ENCODE data around the gene LCN12.

LCN12 gene

DNA sequence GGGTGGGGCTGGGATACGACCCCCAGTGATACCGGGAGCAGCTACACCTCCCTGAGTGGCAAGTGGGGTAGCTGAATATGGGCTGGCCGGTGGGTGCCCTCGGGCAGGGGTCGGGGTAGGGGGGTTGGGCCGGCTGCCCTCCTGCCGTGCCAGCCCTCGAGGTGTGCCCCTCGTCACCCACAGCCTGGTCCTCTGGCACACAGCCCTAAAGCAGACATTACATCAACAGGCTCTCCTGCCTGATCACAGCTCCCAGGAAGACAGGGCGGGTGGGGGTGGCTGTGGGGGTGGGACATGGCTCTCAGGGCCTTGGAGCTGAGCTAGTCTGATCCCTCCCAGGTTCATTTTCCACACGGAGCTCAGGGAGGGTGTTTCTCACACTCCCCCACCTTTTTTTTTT lies 30.8 kb upstream of the LCN12 start:
- Histone ChIP-seq H3K27ac (ENCODE audit: low read depth, low read length) (no peak overlapping the region), H3K79me2 (ENCODE audit: insufficient read depth, low read length) (no peaks in the 10 kb centered on the region), H3K27me3 (ENCODE audit: low read length) (no peaks in the 10 kb centered on the region), H3K9me3 (ENCODE audit: insufficient read depth, low read length) (no peaks in the 10 kb centered on the region), H3F3A (ENCODE audit: insufficient read depth) (no peaks in the 10 kb centered on the region), H3K9ac (ENCODE audit: low read length) (no peak overlapping the region), H3K9me2 (replicated peaks; ENCODE audit: insufficient read depth, low read length) (no peaks in the 10 kb centered on the region), H3K36me3 (ENCODE audit: low read length) (0 out of 2 replicates have a peak, but pooled peaks cover 2% of the 10 kb centered on the region), H3K4me2 (ENCODE audit: low read depth, low read length, poor library complexity, severe bottlenecking) (no peak overlapping the region), H3K4me3 (ENCODE audit: insufficient read depth, low read length, poor library complexity, severe bottlenecking) (no peak overlapping the region), H2AFZ (ENCODE audit: low read depth, low read length, severe bottlenecking) (no peak overlapping the region), H4K20me1 (ENCODE audit: low read depth, low read length) (no peaks in the 10 kb centered on the region)
- TF ChIP-seq EZH2phosphoT487 (conservative IDR thresholded peaks at IDR 0.05; ENCODE audit: low read length) (no peak), CTCF (IDR thresholded peaks at IDR 0.05; ENCODE audit: insufficient read depth, low read length, poor library complexity, severe bottlenecking) (no peak)

- Histone ChIP-seq H3K9ac (ENCODE audit: low read length) (no peak overlapping the region), H3K27ac (ENCODE audit: low read depth, low read length) (no peak overlapping the region), H3K36me3 (ENCODE audit: low read length) (0 out of 2 replicates have a peak, but pooled peaks cover 2% of the 10 kb centered on the region), H2AFZ (ENCODE audit: low read depth, low read length, severe bottlenecking) (no peak overlapping the region), H3K79me2 (ENCODE audit: insufficient read depth, low read length) (no peaks in the 10 kb centered on the region), H3K9me3 (ENCODE audit: insufficient read depth, low read length) (no peaks in the 10 kb centered on the region), H3K4me2 (ENCODE audit: low read depth, low read length, poor library complexity, severe bottlenecking) (no peak overlapping the region), H3K9me2 (replicated peaks; ENCODE audit: insufficient read depth, low read length) (no peaks in the 10 kb centered on the region), H3F3A (ENCODE audit: insufficient read depth) (no peaks in the 10 kb centered on the region), H4K20me1 (ENCODE audit: low read depth, low read length) (no peaks in the 10 kb centered on the region), H3K27me3 (ENCODE audit: low read length) (no peaks in the 10 kb centered on the region), H3K4me3 (ENCODE audit: insufficient read depth, low read length, poor library complexity, severe bottlenecking) (no peak overlapping the region)
- TF ChIP-seq EZH2phosphoT487 (conservative IDR thresholded peaks at IDR 0.05; ENCODE audit: low read length) (no peak), CTCF (IDR thresholded peaks at IDR 0.05; ENCODE audit: insufficient read depth, low read length, poor library complexity, severe bottlenecking) (no peak)
Measured at GRCh38 chr9:136921718-136922117, 30.4 kb upstream of the LCN12 start.

DNA sequence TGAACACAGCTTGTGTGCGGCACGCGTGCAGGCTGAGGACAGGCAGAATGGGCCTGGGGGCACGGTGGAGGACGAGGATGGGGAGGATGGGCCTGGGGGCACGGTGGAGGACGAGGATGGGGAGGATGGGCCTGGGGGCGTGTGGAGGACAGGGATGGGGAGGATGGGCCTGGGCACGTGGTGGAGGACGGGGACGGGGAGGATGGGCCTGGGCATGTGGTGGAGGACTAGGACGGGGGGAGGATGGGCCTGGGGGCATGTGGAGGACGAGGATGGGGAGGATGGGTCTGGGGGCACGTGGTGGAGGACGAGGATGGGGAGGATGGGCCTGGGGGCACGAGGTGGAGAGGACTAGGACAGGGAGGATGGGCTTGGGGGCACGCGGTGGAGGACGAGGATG lies 29.5 kb upstream of the LCN12 start:
- H3K79me2 ChIP-seq (ENCODE audit: insufficient read depth, low read length), result no peaks in the 10 kb centered on the region

More for the DNA sequence above, 29.5 kb upstream of the LCN12 start:
- Histone ChIP-seq H3K27me3 (ENCODE audit: low read length) (no peaks in the 10 kb centered on the region), H3F3A (ENCODE audit: insufficient read depth) (no peaks in the 10 kb centered on the region), H3K9me3 (ENCODE audit: insufficient read depth, low read length) (no peaks in the 10 kb centered on the region), H3K4me2 (ENCODE audit: low read depth, low read length, poor library complexity, severe bottlenecking) (no peak overlapping the region), H3K4me3 (ENCODE audit: insufficient read depth, low read length, poor library complexity, severe bottlenecking) (no peak overlapping the region), H3K9ac (ENCODE audit: low read length) (no peak overlapping the region), H4K20me1 (ENCODE audit: low read depth, low read length) (no peaks in the 10 kb centered on the region), H3K36me3 (ENCODE audit: low read length) (no peaks in the 10 kb centered on the region), H3K27ac (ENCODE audit: low read depth, low read length) (no peak overlapping the region), H2AFZ (ENCODE audit: low read depth, low read length, severe bottlenecking) (no peak overlapping the region), H3K9me2 (replicated peaks; ENCODE audit: insufficient read depth, low read length) (no peaks in the 10 kb centered on the region)
- TF ChIP-seq EZH2phosphoT487 (conservative IDR thresholded peaks at IDR 0.05; ENCODE audit: low read length) (no peak), CTCF (IDR thresholded peaks at IDR 0.05; ENCODE audit: insufficient read depth, low read length, poor library complexity, severe bottlenecking) (no peak)

Data from SU-DHL-6 (cell line).